ENCODE measurements around the gene FKBP5.

FKBP5 gene

DNA sequence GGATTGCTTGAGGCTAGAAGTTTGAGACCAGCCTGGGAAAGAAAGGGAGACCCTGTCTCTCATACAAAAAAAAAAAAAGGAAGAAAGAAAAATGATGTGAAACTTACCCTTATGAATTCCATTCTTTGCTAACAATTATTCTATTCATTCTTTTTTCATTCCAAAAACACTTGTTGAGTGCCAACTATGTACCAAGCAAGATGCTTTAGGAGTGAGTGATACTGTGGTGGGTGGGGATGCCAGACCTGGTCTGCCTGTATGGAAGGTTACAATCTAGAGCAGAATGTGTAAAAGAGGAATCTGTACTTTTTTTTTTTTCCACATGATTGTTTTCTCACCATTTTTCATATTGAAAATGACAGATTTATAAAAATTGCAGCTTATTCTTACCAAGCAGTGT, 102.2 kb downstream of the FKBP5 start:
- no peak for DNase-seq
- no peaks in the 10 kb centered on the region for H3K36me3 ChIP-seq (ENCODE audit: control insufficient read depth, insufficient read depth, low read length)
- H2BK120ac ChIP-seq (ENCODE audit: low read depth, low read length): no peak overlapping the region
- no peaks in the 10 kb centered on the region for H3K79me2 ChIP-seq (ENCODE audit: control insufficient read depth, insufficient read depth, low read length)
- H3K4ac ChIP-seq (ENCODE audit: low read depth, low read length): no peak overlapping the region
- H3K4me3 ChIP-seq (ENCODE audit: low read length): no peak overlapping the region
- H3K9ac ChIP-seq (ENCODE audit: low read length): no peak overlapping the region
- no peaks in the 10 kb centered on the region for H3K4me1 ChIP-seq (ENCODE audit: control insufficient read depth, low read depth, low read length)
- H4K8ac ChIP-seq (ENCODE audit: low read depth, low read length): no peak overlapping the region
- H4K5ac ChIP-seq (ENCODE audit: low read length): no peak overlapping the region
- H3K56ac ChIP-seq (ENCODE audit: low read length): no peak overlapping the region
- no peak overlapping the region for H3K18ac ChIP-seq (ENCODE audit: low read length)
- H2BK5ac ChIP-seq (ENCODE audit: low read length): no peak overlapping the region
- H3K4me2 ChIP-seq (ENCODE audit: low read length): no peak overlapping the region
- H3K79me1 ChIP-seq (ENCODE audit: low read length): no peaks in the 10 kb centered on the region
- H2AK5ac ChIP-seq (ENCODE audit: low read length): no peak overlapping the region
- H3K23ac ChIP-seq (ENCODE audit: low read length): no peak overlapping the region
- H3K27me3 ChIP-seq (ENCODE audit: insufficient read depth, low read length, poor library complexity): no peaks in the 10 kb centered on the region
- H2BK15ac ChIP-seq (replicated peaks; ENCODE audit: low read depth): no peak overlapping the region
- no peak overlapping the region for H3K27ac ChIP-seq (ENCODE audit: low read depth, low read length)

DNA sequence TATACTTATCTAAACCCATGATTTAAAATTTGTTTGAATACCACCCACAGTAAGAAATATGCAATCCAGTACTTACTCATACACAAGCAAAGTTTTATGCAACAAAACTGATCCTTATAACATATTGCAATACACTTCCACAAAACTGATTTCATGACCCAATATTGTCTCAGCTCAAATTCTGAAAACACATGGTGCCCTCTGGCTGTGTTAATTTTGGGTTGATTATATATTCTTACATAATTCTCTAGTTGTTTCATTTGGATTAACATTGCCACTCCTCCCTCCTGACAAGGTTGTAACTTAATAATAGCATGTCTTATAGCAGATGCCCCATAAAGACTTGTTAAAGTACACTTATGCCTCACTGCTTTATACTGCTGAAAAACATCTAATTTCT, 103.1 kb downstream of the FKBP5 start:
- H4K8ac ChIP-seq (ENCODE audit: low read depth, low read length): no peak overlapping the region
- no peak overlapping the region for H2AK5ac ChIP-seq (ENCODE audit: low read length)
- H3K36me3 ChIP-seq (ENCODE audit: control insufficient read depth, insufficient read depth, low read length): no peaks in the 10 kb centered on the region
- no peaks in the 10 kb centered on the region for H3K79me2 ChIP-seq (ENCODE audit: control insufficient read depth, insufficient read depth, low read length)
- no peaks in the 10 kb centered on the region for H3K79me1 ChIP-seq (ENCODE audit: low read length)
- H3K9ac ChIP-seq (ENCODE audit: low read length): no peak overlapping the region
- no peak overlapping the region for H3K23ac ChIP-seq (ENCODE audit: low read length)
- DNase-seq: no peak
- no peak overlapping the region for H2BK15ac ChIP-seq (replicated peaks; ENCODE audit: low read depth)
- H3K56ac ChIP-seq (ENCODE audit: low read length): no peak overlapping the region
- H3K27ac ChIP-seq (ENCODE audit: low read depth, low read length): no peak overlapping the region
- H3K27me3 ChIP-seq (ENCODE audit: insufficient read depth, low read length, poor library complexity): no peaks in the 10 kb centered on the region
- no peak overlapping the region for H4K5ac ChIP-seq (ENCODE audit: low read length)
- no peak overlapping the region for H2BK120ac ChIP-seq (ENCODE audit: low read depth, low read length)
- no peak overlapping the region for H3K4me3 ChIP-seq (ENCODE audit: low read length)
- H3K4me1 ChIP-seq (ENCODE audit: control insufficient read depth, low read depth, low read length): no peaks in the 10 kb centered on the region
- no peak overlapping the region for H3K4ac ChIP-seq (ENCODE audit: low read depth, low read length)
- no peak overlapping the region for H2BK5ac ChIP-seq (ENCODE audit: low read length)
- no peak overlapping the region for H3K4me2 ChIP-seq (ENCODE audit: low read length)
- H3K18ac ChIP-seq (ENCODE audit: low read length): no peak overlapping the region

DNA sequence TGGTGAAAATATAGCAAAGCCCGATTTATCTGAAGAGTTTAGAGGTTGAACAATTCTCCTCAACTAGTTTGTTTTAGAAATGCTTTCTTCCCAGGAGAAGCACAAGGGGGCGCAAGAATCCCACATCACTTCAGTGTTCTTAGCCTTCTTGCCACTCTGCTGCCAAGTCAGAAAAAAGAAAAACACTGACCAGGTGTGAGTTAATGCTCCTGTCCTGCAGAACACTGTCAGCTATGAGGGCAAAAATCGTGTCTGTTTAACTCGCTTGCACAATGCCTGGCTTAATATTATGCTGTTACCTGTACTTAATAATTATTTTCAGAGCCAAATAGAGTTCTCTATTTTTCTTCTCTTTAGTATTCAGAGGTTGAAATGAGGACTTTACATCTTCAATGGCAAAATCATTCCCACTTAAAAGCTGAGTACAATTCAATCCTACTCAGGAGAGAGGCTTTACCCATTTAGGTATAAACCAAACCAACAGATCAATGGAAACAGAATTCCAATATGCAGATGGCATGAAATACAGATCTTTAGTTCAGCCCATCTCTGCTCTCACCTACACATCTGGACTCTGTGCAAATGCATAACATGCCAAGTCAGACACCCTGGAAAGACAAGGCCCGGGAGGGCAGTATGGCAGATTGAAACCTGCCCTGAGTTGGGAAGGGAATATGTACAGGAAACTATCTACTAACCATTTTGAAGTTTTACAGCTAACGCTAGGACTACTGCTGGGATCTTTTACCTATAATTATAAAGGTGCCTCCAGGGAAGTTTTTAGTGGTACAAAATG, 104.6 kb downstream of the FKBP5 start:
- no peak overlapping the region for H3K4ac ChIP-seq (ENCODE audit: low read depth, low read length)
- H3K79me2 ChIP-seq (ENCODE audit: control insufficient read depth, insufficient read depth, low read length): no peaks in the 10 kb centered on the region
- H3K79me1 ChIP-seq (ENCODE audit: low read length): no peaks in the 10 kb centered on the region
- H3K4me3 ChIP-seq (ENCODE audit: low read length): no peak overlapping the region
- H3K23ac ChIP-seq (ENCODE audit: low read length): no peak overlapping the region
- no peak overlapping the region for H3K27ac ChIP-seq (ENCODE audit: low read depth, low read length)
- H3K4me1 ChIP-seq (ENCODE audit: control insufficient read depth, low read depth, low read length): no peaks in the 10 kb centered on the region
- H4K5ac ChIP-seq (ENCODE audit: low read length): no peak overlapping the region
- H2AK5ac ChIP-seq (ENCODE audit: low read length): no peak overlapping the region
- H4K8ac ChIP-seq (ENCODE audit: low read depth, low read length): no peak overlapping the region
- H3K56ac ChIP-seq (ENCODE audit: low read length): no peak overlapping the region
- peak; percentile 76 for DNase-seq
- H2BK120ac ChIP-seq (ENCODE audit: low read depth, low read length): no peak overlapping the region
- H3K4me2 ChIP-seq (ENCODE audit: low read length): no peak overlapping the region
- no peaks in the 10 kb centered on the region for H3K36me3 ChIP-seq (ENCODE audit: control insufficient read depth, insufficient read depth, low read length)
- no peak overlapping the region for H3K18ac ChIP-seq (ENCODE audit: low read length)
- no CpG with 5 or more reads among the region's 6 CpGs for WGBS (ENCODE audit: extremely low coverage, insufficient coverage, low lambda C conversion rate)
- no peak overlapping the region for H3K9ac ChIP-seq (ENCODE audit: low read length)
- no peak overlapping the region for H2BK5ac ChIP-seq (ENCODE audit: low read length)
- no peak overlapping the region for H2BK15ac ChIP-seq (replicated peaks; ENCODE audit: low read depth)
- H3K27me3 ChIP-seq (ENCODE audit: insufficient read depth, low read length, poor library complexity): no peaks in the 10 kb centered on the region

DNA sequence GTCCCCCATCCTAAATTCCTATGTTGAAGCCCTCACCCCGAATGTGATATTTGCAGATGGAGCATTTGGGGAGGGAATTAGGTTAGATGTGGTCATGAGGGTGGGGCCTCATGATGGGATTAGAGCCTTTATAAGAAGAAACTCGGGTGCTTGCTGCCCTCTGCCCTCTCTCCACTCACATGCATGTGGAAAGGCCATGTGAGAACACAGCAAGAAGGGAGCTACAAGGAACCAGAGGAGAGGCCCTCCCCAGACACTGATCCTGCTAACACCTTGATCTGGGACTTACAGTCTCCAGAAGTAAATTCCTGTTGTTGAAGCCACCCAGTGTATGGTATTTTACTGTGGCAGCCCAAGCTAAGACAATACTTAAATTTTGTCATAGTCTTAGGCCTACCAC, 106.4 kb downstream of the FKBP5 start:
- Histone ChIP-seq H3K79me2 (ENCODE audit: control insufficient read depth, insufficient read depth, low read length) (no peaks in the 10 kb centered on the region), H3K9ac (ENCODE audit: low read length) (no peak overlapping the region), H3K4ac (ENCODE audit: low read depth, low read length) (no peak overlapping the region), H2BK120ac (ENCODE audit: low read depth, low read length) (no peak overlapping the region), H4K5ac (ENCODE audit: low read length) (no peak overlapping the region), H3K23ac (ENCODE audit: low read length) (no peak overlapping the region), H3K27ac (ENCODE audit: low read depth, low read length) (no peak overlapping the region), H3K4me3 (ENCODE audit: low read length) (no peak overlapping the region), H3K18ac (ENCODE audit: low read length) (no peak overlapping the region), H2BK15ac (replicated peaks; ENCODE audit: low read depth) (no peak overlapping the region), H3K27me3 (ENCODE audit: insufficient read depth, low read length, poor library complexity) (no peaks in the 10 kb centered on the region), H4K8ac (ENCODE audit: low read depth, low read length) (no peak overlapping the region), H3K79me1 (ENCODE audit: low read length) (no peaks in the 10 kb centered on the region), H2BK5ac (ENCODE audit: low read length) (no peak overlapping the region), H3K36me3 (ENCODE audit: control insufficient read depth, insufficient read depth, low read length) (no peaks in the 10 kb centered on the region), H2AK5ac (ENCODE audit: low read length) (no peak overlapping the region), H3K4me1 (ENCODE audit: control insufficient read depth, low read depth, low read length) (no peaks in the 10 kb centered on the region), H3K4me2 (ENCODE audit: low read length) (no peak overlapping the region), H3K56ac (ENCODE audit: low read length) (no peak overlapping the region)
- DNase-seq: no peak
- no CpG with 5 or more reads among the region's 2 CpGs for WGBS (ENCODE audit: extremely low coverage, insufficient coverage, low lambda C conversion rate)

DNA sequence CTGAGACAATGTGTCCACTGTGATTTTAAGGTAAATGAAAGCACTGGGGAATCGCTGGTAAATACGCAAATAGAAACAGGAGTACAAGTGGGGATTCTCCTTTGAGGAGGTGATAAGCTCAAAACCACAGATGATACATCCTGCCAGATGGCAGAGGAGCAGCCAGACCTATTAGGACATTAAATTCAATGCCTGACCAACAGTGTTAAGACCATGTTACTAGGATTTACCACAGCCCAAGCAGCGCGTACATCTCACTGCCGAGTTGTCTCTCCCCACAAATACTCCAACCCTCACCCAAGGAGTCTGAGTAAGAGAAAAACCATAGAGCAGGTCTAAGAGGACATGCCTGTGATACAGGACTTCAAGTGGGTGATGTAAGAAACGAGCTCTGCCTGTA, 107.1 kb downstream of the FKBP5 start:
- H3K23ac ChIP-seq (ENCODE audit: low read length): no peak overlapping the region
- H3K27ac ChIP-seq (ENCODE audit: low read depth, low read length): no peak overlapping the region
- H4K5ac ChIP-seq (ENCODE audit: low read length): no peak overlapping the region
- H3K4me1 ChIP-seq (ENCODE audit: control insufficient read depth, low read depth, low read length): no peaks in the 10 kb centered on the region
- H3K4me2 ChIP-seq (ENCODE audit: low read length): no peak overlapping the region
- no peak overlapping the region for H3K18ac ChIP-seq (ENCODE audit: low read length)
- H3K27me3 ChIP-seq (ENCODE audit: insufficient read depth, low read length, poor library complexity): no peaks in the 10 kb centered on the region
- H4K8ac ChIP-seq (ENCODE audit: low read depth, low read length): no peak overlapping the region
- DNase-seq: no peak
- H3K9ac ChIP-seq (ENCODE audit: low read length): no peak overlapping the region
- no peak overlapping the region for H3K4ac ChIP-seq (ENCODE audit: low read depth, low read length)
- no CpG with 5 or more reads among the region's 6 CpGs for WGBS (ENCODE audit: extremely low coverage, insufficient coverage, low lambda C conversion rate)
- no peaks in the 10 kb centered on the region for H3K79me1 ChIP-seq (ENCODE audit: low read length)
- no peak overlapping the region for H2BK120ac ChIP-seq (ENCODE audit: low read depth, low read length)
- no peak overlapping the region for H3K56ac ChIP-seq (ENCODE audit: low read length)
- no peak overlapping the region for H2BK5ac ChIP-seq (ENCODE audit: low read length)
- no peaks in the 10 kb centered on the region for H3K79me2 ChIP-seq (ENCODE audit: control insufficient read depth, insufficient read depth, low read length)
- no peak overlapping the region for H2BK15ac ChIP-seq (replicated peaks; ENCODE audit: low read depth)
- no peaks in the 10 kb centered on the region for H3K36me3 ChIP-seq (ENCODE audit: control insufficient read depth, insufficient read depth, low read length)
- H2AK5ac ChIP-seq (ENCODE audit: low read length): no peak overlapping the region
- no peak overlapping the region for H3K4me3 ChIP-seq (ENCODE audit: low read length)

DNA sequence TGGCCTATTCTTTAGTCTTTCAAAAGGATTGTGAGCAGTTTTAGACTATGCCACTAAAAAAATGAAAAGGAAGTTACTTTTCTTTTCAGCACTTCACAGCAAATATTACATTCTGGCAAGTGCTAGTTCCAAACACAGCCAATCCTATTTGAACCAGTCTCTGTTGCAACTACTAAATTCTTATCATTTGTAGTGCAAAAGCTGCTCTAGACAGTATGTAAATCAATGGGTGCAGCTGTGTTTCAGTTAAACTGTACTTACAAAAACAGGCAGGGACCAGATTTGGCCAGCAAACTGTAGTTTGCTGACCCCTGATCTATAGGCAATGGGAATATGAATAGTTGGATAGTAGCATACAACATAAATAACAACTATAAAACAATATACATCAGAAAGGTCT, 107.9 kb downstream of the FKBP5 start:
- H3K9ac ChIP-seq (ENCODE audit: low read length): no peak overlapping the region
- H3K4me1 ChIP-seq (ENCODE audit: control insufficient read depth, low read depth, low read length): no peaks in the 10 kb centered on the region
- H2AK5ac ChIP-seq (ENCODE audit: low read length): no peak overlapping the region
- H2BK120ac ChIP-seq (ENCODE audit: low read depth, low read length): no peak overlapping the region
- no peak overlapping the region for H3K18ac ChIP-seq (ENCODE audit: low read length)
- H3K23ac ChIP-seq (ENCODE audit: low read length): no peak overlapping the region
- H2BK15ac ChIP-seq (replicated peaks; ENCODE audit: low read depth): no peak overlapping the region
- no peak overlapping the region for H2BK5ac ChIP-seq (ENCODE audit: low read length)
- H4K8ac ChIP-seq (ENCODE audit: low read depth, low read length): no peak overlapping the region
- no peak for DNase-seq
- H3K56ac ChIP-seq (ENCODE audit: low read length): no peak overlapping the region
- no peak overlapping the region for H3K27ac ChIP-seq (ENCODE audit: low read depth, low read length)
- H3K4me2 ChIP-seq (ENCODE audit: low read length): no peak overlapping the region
- no peak overlapping the region for H3K4ac ChIP-seq (ENCODE audit: low read depth, low read length)
- H3K27me3 ChIP-seq (ENCODE audit: insufficient read depth, low read length, poor library complexity): no peaks in the 10 kb centered on the region
- H3K79me1 ChIP-seq (ENCODE audit: low read length): no peaks in the 10 kb centered on the region
- no peaks in the 10 kb centered on the region for H3K36me3 ChIP-seq (ENCODE audit: control insufficient read depth, insufficient read depth, low read length)
- no peak overlapping the region for H3K4me3 ChIP-seq (ENCODE audit: low read length)
- no peaks in the 10 kb centered on the region for H3K79me2 ChIP-seq (ENCODE audit: control insufficient read depth, insufficient read depth, low read length)
- H4K5ac ChIP-seq (ENCODE audit: low read length): no peak overlapping the region
